HG02678 (cell line): ENCODE results near the gene SMCHD1.

Experiments used
- ATAC-seq: cut with Tn5 transposase; IDR thresholded peaks from one replicate; pipeline ENCODE4 v1.9.1; 2021; ENCODE audit warnings: mild to moderate bottlenecking, moderate library complexity; ENCODE audit not compliant: unreplicated experiment

SMCHD1 gene

GRCh38 chr18:2655178-2655953 lies at the start of gene SMCHD1:
TSS of gene SMCHD1 (plus strand) at chr18:2655726. CDS start at chr18:2656076, 350 bp downstream.
- ATAC-seq: peak; percentile 67

GRCh38 chr18:2606335-2606734 lies 49.2 kb upstream of the SMCHD1 start:
- no peak for ATAC-seq

GRCh38 chr18:2609604-2610003 lies 45.9 kb upstream of the SMCHD1 start:
- ATAC-seq: no peak

GRCh38 chr18:2610549-2610948 lies 45.0 kb upstream of the SMCHD1 start:
- no peak for ATAC-seq

- ATAC-seq: no peak
Measured at GRCh38 chr18:2612996-2613395, 42.5 kb upstream of the SMCHD1 start.

GRCh38 chr18:2617401-2617998 lies 38.0 kb upstream of the SMCHD1 start:
- no peak for ATAC-seq

GRCh38 chr18:2618009-2618408 lies 37.5 kb upstream of the SMCHD1 start:
- no peak for ATAC-seq

GRCh38 chr18:2625217-2625616 lies 30.3 kb upstream of the SMCHD1 start:
- ATAC-seq: no peak

- no peak for ATAC-seq
Measured at GRCh38 chr18:2627821-2628276, 27.7 kb upstream of the SMCHD1 start.

- no peak for ATAC-seq
Measured at GRCh38 chr18:2629003-2629402, 26.5 kb upstream of the SMCHD1 start.

- ATAC-seq: no peak
Measured at GRCh38 chr18:2635586-2635985, 19.9 kb upstream of the SMCHD1 start.

- peak; percentile 15 for ATAC-seq
Measured at GRCh38 chr18:2636126-2636631, 19.3 kb upstream of the SMCHD1 start.

GRCh38 chr18:2641638-2642037 lies 13.9 kb upstream of the SMCHD1 start:
- ATAC-seq: peak; percentile 75

GRCh38 chr18:2642771-2643170 lies 12.8 kb upstream of the SMCHD1 start:
- no peak for ATAC-seq

GRCh38 chr18:2644535-2644934 lies 11.0 kb upstream of the SMCHD1 start:
- no peak for ATAC-seq

GRCh38 chr18:2651981-2652380 lies 3.5 kb upstream of the SMCHD1 start:
- no peak for ATAC-seq

GRCh38 chr18:2653467-2653866 lies 2.1 kb upstream of the SMCHD1 start:
- no peak for ATAC-seq

GRCh38 chr18:2654169-2654927 lies 1.2 kb upstream of the SMCHD1 start:
- ATAC-seq: no peak

- ATAC-seq: peak; percentile 35
Measured at GRCh38 chr18:2654928-2655177, 673 bp upstream of the SMCHD1 start.

GRCh38 chr18:2655954-2656236 lies 369 bp downstream of the SMCHD1 start:
- no peak for ATAC-seq

- ATAC-seq: peak; percentile 5
Measured at GRCh38 chr18:2656237-2656980, 883 bp downstream of the SMCHD1 start.
